DMS 273 (cell line): Measurements from ENCODE around the gene GSTA3.
"Not testable (repeated sequence)": the region's sequence is repeated elsewhere in the genome, so short reads cannot be mapped to it uniquely, and the experiment has no call there.

Experiments used
- DNase-seq: peaks from one replicate; lab custom pipeline; 2025; ENCODE audit not compliant: unreplicated experiment; lab: John Stamatoyannopoulos, UW

The GSTA3 gene

GRCh38 chr6:52909531-52909930, at the start of gene GSTA3:
Gene GSTA3 (minus strand): TSS chr6:52909698. CDS start chr6:52905834, 3,864 bp downstream.
- no peak for DNase-seq

GRCh38 chr6:52958546-52959255, 49.2 kb upstream of the GSTA3 start:
- no peak for DNase-seq

- no peak for DNase-seq
These were observed 46.4 kb upstream of the GSTA3 start for GRCh38 chr6:52955871-52956270.

DNA sequence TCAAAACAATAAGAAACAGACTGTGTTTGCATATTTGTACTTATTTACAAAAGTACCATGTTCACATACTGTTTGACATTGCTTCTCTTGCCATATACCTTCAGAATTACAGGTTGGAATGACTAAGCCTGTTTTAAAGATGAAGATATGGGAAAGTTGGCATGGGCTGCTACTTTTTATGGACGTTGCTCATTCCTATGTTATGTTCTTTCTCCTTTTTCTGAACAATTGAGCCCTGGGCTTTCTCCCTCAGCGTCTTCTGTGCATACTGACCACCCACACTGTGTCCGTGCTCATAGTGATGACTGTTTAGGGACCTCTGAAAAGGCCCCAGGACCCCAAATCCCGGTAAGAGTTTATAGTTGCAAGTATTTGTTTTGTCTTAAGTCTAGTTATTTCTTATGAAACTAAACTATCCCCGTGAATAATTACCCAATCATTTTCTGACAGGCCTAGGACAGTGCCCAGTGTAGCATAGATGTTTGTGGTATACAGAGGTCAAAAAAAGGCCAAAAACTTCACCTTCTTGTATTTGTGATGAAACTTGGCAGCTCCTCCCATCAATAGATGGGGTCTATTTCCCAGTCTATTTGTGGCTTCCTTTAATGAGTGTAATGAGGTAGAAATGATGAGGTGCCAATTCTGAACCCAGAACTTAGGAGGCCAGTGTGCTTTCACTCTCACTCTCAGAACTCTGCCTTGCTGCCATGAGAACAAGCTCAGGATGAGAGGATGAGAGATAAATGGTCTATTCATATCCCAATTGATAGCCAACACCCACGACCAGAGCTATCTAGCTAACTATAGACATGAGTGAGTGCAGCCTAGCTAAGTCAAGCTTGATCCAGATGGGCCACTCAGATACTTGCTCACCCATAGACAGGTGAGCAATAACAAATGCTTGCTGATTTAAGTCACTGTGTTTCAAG, 44.7 kb upstream of the GSTA3 start:
- no peak for DNase-seq

DNA sequence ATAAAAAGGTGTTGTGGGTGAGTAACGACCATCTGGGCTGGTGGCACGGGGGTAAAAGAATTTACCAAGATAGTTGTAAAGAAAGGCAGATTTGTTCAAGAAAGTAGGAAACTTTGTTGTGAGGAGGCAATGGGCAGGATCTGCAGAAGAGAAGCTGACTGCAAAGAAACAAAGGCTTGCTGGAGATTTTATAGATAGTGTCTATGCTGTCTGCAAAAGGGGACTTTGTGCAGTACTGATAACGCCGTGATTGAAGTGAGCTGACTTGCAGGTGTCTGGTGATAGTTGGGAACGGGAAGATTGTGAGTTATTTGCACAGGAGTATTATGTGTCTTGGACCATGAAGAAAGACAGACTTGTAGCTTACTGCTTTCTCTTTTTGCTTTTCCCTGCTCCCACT, 36.8 kb upstream of the GSTA3 start:
- no peak for DNase-seq

- DNase-seq, result not testable (repeated sequence)
These were observed 33.3 kb upstream of the GSTA3 start for GRCh38 chr6:52942821-52943220.

- no peak for DNase-seq
These were observed 32.7 kb upstream of the GSTA3 start for GRCh38 chr6:52942221-52942620.

GRCh38 chr6:52937908-52938307, 28.4 kb upstream of the GSTA3 start:
- no peak for DNase-seq

GRCh38 chr6:52933778-52934177, 24.3 kb upstream of the GSTA3 start:
- DNase-seq, result no peak

DNA sequence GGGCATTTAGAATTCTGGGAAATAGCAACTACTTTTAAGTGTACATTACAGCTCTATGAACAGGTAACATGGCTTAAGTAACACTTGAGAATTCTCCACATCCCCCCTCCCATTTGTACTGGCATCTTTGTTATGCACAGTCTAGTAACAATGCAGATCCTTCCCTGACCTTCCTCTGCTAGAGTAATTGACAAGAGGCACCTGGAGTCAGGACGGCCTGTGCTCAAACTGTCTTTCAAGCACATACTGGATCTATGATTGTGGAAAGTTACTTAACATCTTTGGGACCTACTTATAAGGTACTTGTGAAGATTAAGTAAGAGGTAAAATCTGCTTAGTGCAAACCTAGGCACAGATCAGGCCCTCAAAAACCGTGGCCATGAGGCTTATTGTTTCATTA, 21.9 kb upstream of the GSTA3 start:
- DNase-seq, result no peak

DNA sequence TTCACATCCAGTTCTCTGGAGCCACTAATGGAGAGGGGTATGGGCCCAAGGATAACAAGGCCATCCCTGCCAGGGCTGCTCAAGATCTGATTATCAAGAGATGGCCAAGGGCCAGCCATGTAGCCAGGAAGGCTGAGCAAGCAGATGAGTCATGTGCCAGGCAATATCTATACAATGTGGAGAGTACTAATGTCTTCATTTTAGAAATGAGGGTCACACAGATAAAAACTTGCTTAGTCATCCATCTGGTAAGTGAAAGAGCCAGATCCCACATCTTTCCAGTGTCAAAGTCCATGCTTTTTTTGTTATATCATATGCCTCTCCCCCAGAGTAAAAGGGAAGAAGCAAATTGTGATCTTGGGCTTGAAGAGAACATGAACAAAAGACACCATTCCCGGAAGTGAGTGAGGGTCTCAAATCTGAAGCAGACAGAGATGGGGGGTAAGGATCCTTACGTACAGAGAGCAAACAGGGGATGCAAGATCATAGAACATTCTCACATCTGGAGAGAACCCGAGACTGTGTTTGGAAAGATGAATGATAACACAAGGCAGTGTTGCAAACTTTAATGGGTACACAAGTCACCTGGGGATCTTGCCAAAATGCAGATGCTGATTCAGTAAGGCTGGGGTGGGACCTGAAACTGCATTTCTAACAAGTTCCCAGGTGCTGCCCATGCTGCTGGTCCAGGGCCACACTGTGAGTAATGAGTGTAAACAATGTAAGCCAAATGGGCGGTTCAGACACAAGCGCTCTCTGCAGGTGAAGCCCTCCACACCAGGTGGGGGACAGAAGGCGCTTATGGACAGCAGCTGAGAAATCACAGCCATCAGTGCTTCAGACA, 20.0 kb upstream of the GSTA3 start:
- DNase-seq, result peak; percentile 4

GRCh38 chr6:52927451-52927850, 18.0 kb upstream of the GSTA3 start:
- no peak for DNase-seq

- no peak for DNase-seq
These were observed 16.7 kb upstream of the GSTA3 start for GRCh38 chr6:52925919-52926792.

DNA sequence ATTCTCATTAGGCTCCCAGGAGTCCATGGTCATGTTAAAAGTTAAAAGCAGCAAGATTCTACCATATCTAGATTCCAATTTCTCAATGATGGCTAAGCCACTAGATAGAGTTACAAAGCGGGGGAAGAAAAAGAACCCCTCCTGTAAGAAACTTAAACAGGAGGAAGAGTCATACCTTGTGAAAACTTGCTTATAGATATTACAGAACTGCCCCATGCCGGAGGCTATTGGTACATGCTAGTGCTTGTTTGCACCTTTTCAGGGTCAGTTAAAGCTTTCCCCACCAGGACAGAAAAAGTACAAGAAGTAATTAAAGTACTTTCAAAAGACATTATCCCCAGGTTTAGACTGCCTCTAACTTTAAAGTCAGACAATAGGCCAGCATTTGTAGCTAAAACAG, 15.5 kb upstream of the GSTA3 start:
- DNase-seq, result no peak

DNA sequence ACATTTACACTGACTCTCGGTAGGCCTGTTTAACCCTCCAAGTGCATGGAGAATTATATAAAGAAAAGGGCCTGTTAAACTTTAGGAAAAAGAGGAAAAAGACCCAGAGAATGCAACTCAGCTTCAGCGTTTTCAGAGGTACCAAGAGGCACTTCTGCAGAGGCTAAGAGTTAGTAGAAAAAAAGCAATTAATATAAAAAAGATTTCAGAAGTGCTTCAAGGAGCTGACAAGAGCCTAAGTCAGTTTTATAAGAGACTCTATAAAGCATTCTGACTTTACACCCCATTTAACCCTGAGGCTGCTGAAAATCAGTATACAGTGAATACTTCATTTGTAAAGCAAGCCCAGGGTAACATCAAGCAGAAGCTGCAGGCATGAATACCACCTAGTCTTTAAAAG, 14.2 kb upstream of the GSTA3 start:
- not testable (repeated sequence) for DNase-seq

- no peak for DNase-seq
These were observed 12.7 kb upstream of the GSTA3 start for GRCh38 chr6:52922161-52922560.

DNA sequence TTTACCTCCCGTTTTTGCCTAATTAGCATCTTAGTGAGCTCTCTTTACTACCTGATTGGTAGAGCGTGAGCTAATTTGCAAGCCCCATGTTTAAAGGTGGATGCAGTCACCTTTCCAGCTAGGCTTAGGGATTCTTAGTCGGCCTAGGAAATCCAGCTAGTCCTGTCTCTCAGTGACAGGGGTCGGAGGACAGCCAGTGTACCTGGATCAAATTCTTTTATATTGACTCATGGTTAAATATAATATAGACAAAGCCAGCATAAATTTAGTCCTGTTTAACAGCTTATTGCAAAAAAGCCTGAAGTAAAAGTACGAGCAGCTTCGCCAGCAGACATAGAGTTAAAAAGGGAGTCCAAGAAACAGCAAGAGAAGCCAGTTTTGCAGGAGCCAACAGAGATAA, 12.2 kb upstream of the GSTA3 start:
- DNase-seq, result no peak

DNA sequence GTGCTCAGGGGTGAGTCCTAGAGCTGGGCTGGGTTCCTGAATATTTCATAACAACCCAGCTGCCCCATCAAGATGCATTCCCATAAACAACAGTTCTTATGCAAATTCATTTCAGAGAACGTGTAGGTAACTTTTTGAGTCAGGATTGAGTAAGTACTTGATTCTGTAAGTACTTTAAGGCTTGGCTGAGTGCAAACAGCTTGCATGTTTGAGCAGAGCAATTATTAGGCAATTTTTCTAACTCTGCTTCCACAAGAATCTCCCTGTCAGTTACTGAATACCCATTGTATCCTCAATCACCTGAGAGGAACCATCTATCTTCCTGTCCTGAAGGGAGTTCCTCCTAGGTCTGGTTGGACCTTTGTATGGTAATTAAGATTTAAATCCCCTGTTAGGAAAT, 10.0 kb upstream of the GSTA3 start:
- not testable (repeated sequence) for DNase-seq

GRCh38 chr6:52918771-52919170, 9.3 kb upstream of the GSTA3 start:
- DNase-seq, result not testable (repeated sequence)

GRCh38 chr6:52918027-52918686, 8.7 kb upstream of the GSTA3 start:
- not testable (repeated sequence) for DNase-seq
